Ishikawa (cell line): ENCODE data around the gene BRD7.

Experiments used
- CEBPB ChIP-seq: IDR thresholded peaks from 2 replicates; pipeline ENCODE4 v1.6.1; 2012
- CREB1 ChIP-seq: IDR thresholded peaks from 2 replicates; pipeline ENCODE4 v1.6.1; 2012; ENCODE audit warnings: low read depth
- EGR1 ChIP-seq: IDR thresholded peaks from 2 replicates; pipeline ENCODE4 v1.6.1; 2012
- EP300 ChIP-seq: IDR thresholded peaks from 2 replicates; pipeline ENCODE4 v1.6.1; 2012; ENCODE audit warnings: borderline replicate concordance
- FOXM1 ChIP-seq: IDR thresholded peaks from 2 replicates; pipeline ENCODE4 v1.6.1; 2012; ENCODE audit warnings: low read depth, borderline replicate concordance
- NFIC ChIP-seq: IDR thresholded peaks from 2 replicates; pipeline ENCODE4 v1.6.1; 2012
- RAD21 ChIP-seq: IDR thresholded peaks from 2 replicates; pipeline ENCODE4 v1.6.1; 2012; ENCODE audit warnings: low read depth
- TAF1 ChIP-seq: IDR thresholded peaks from 2 replicates; pipeline ENCODE4 v1.6.1; 2012; ENCODE audit warnings: low read depth, mild to moderate bottlenecking
- TCF12 ChIP-seq: IDR thresholded peaks from 2 replicates; pipeline ENCODE4 v1.6.1; 2012; ENCODE audit warnings: low read depth
- TEAD4 ChIP-seq: IDR thresholded peaks from 2 replicates; pipeline ENCODE4 v1.6.1; 2012
- YY1 ChIP-seq: IDR thresholded peaks from 2 replicates; pipeline ENCODE4 v1.6.1; 2012; ENCODE audit warnings: low read depth
- ZBTB7A ChIP-seq: IDR thresholded peaks from 2 replicates; pipeline ENCODE4 v1.6.1; 2012; ENCODE audit warnings: low read depth
- TF ChIP-seq, protein P1 (sequence below): IDR thresholded peaks from 2 replicates; pipeline ENCODE4 v1.6.1; 2012
- TF ChIP-seq, protein P2 (sequence below): IDR thresholded peaks from 2 replicates; pipeline ENCODE4 v1.6.1; 2012; ENCODE audit warnings: low read depth, mild to moderate bottlenecking
- TF ChIP-seq, protein P3 (sequence below): IDR thresholded peaks from 2 replicates; pipeline ENCODE4 v1.6.1; 2012

The BRD7 gene

DNA sequence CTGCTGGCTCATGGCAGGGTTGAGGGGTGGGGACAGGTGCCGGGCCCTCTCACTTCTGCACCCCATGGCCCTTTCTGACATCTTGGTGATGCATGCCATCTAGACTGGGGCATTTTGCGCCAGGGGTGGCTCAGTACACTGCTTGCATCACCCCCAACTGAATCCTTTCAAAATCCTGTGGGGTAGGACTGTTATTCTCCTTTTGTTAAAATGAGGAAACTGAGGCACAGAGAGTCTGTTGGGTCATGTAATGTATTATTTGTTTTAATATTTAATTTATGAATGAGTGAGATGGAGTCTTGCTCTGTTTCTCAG is 92.5 kb downstream of the BRD7 start:
- no peak for TF ChIP-seq RAD21
- no peak for TF ChIP-seq NFIC
- TF ChIP-seq, protein P1, sequence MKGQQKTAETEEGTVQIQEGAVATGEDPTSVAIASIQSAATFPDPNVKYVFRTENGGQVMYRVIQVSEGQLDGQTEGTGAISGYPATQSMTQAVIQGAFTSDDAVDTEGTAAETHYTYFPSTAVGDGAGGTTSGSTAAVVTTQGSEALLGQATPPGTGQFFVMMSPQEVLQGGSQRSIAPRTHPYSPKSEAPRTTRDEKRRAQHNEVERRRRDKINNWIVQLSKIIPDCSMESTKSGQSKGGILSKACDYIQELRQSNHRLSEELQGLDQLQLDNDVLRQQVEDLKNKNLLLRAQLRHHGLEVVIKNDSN, result no peak
- no peak for TF ChIP-seq EGR1
- no peak for TF ChIP-seq CREB1
- no peak for TF ChIP-seq YY1
- TF ChIP-seq, protein P2, sequence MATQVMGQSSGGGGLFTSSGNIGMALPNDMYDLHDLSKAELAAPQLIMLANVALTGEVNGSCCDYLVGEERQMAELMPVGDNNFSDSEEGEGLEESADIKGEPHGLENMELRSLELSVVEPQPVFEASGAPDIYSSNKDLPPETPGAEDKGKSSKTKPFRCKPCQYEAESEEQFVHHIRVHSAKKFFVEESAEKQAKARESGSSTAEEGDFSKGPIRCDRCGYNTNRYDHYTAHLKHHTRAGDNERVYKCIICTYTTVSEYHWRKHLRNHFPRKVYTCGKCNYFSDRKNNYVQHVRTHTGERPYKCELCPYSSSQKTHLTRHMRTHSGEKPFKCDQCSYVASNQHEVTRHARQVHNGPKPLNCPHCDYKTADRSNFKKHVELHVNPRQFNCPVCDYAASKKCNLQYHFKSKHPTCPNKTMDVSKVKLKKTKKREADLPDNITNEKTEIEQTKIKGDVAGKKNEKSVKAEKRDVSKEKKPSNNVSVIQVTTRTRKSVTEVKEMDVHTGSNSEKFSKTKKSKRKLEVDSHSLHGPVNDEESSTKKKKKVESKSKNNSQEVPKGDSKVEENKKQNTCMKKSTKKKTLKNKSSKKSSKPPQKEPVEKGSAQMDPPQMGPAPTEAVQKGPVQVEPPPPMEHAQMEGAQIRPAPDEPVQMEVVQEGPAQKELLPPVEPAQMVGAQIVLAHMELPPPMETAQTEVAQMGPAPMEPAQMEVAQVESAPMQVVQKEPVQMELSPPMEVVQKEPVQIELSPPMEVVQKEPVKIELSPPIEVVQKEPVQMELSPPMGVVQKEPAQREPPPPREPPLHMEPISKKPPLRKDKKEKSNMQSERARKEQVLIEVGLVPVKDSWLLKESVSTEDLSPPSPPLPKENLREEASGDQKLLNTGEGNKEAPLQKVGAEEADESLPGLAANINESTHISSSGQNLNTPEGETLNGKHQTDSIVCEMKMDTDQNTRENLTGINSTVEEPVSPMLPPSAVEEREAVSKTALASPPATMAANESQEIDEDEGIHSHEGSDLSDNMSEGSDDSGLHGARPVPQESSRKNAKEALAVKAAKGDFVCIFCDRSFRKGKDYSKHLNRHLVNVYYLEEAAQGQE, result no peak
- no peak for TF ChIP-seq FOXM1
- no peak for TF ChIP-seq TAF1
- no peak for TF ChIP-seq TEAD4
- TF ChIP-seq ZBTB7A, result no peak
- TF ChIP-seq, protein P3, sequence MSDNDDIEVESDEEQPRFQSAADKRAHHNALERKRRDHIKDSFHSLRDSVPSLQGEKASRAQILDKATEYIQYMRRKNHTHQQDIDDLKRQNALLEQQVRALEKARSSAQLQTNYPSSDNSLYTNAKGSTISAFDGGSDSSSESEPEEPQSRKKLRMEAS, result no peak
- TF ChIP-seq TCF12, result no peak
- TF ChIP-seq CEBPB, result no peak
- no peak for TF ChIP-seq EP300

DNA sequence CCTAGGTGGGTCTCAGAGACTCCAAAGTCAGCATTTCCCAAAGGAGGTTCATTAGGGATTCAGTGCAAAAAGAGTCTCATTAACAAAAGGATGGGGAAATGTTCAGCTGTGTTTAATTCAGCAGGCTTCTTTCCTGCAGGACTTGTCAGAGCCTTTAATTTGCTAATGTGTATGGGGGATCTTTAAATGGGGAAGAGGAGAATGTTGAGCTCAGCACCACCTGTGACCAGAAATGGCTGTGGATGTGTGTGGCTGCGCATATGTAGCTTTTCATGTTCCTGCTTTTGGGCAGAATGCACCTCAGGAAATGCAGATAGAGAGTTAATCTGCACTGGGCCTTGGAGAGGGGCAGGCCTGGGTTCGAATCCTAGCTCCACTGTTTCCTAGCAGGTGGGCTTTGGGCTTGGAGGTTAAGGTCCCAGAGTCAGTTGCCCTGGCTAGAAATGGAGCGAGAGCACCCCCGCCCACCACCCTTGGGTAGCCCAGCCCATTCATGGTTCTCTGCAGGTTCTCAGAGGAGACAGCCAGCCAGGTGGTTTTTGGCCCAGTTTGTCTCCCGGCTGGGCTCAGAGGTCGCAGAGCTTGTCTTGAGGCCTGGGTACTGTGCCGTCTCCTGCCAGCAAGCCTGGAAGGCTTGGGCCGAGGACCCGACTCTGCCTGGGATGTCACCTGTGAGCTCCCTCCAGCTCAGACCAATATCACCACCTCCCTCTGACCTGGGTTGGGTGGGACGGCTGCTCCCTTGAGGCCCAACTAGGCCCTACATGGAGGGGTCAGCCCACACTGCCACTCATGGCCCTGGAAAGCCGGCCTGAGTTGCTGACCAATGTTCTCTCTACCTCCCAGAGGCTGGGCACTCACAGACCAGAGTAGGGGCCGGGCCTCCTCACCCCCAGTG is 93.1 kb downstream of the BRD7 start:
- TF ChIP-seq CEBPB (no peak), ZBTB7A (no peak)
- TF ChIP-seq, protein P3, result no peak

DNA sequence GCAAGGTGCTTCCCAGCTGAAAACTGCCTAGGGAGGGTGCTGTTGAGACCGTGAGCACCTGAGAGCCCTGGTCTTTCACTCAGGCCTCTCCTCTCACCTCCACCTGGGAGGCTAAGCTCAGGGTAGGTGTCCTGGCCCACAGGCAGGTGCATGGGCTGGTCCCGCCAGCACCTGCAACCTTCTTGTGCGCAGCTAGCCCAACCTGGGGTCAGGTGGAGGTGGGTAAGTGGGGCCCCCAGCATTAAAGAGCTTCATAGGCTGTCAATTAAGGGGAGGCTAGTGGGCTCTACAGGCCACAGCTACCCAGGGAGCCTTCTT is 93.7 kb downstream of the BRD7 start:
- no peak for TF ChIP-seq TEAD4
- TF ChIP-seq, protein P1, result no peak
- TF ChIP-seq, protein P3, result no peak
- TF ChIP-seq, protein P2, result no peak
- TF ChIP-seq CEBPB, result no peak
- TF ChIP-seq TCF12, result no peak
- no peak for TF ChIP-seq NFIC

DNA sequence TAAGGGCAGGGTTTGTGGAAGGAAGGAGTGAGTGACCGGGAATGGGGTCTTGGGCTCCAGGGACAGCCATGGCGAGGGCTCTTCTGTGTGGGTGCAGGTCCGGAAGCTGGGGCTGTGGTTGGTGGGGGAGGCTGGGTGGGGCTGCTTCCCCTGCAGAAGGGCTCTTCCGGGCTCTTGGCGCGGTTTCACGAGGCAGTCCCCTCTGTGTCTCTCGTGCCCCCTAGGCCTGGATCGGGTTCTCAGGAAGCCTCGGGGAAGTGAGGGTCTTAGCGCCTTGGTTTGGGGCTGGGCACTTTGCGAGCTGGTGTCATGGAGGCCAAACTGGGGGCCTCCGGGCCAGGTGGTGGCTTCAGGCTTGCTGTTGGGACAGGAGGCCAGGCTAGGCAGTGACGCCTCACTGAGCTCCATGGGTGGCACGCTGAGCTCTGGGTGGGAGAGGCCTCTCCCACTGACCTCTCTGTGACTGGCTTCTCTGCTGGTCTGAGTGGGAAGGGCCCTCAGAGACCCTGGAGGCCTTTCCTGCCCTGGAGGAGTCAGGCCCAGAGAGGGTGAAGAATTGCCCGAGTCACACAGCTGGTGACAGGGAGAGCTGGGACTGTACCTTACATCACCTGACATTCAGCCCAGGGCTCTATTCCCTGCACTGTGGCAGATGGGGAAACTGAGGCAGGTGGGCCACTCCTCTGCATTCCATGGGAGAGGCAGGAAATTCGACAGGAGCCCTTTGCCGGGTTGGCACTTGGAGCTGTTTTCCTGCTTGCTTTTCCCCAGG is 94.3 kb downstream of the BRD7 start:
- TF ChIP-seq RAD21 (no peak), TCF12 (no peak), FOXM1 (no peak), CEBPB (no peak), NFIC (no peak), EP300 (no peak), CREB1 (no peak), TAF1 (no peak), EGR1 (no peak)
- TF ChIP-seq, protein P1, result no peak
- TF ChIP-seq, protein P3, result no peak
- TF ChIP-seq, protein P2, result no peak
